ENCODE measurements around the gene PIGS. TPM values are rescaled to one million over a fixed set of nuclear protein-coding genes. Genes with fewer than 3 reads are reported as not detected.

Gene PIGS
- total RNA-seq, 4 donors from 2014 or later: 41.9 to 55.5 (median 47.2) TPM

DNA sequence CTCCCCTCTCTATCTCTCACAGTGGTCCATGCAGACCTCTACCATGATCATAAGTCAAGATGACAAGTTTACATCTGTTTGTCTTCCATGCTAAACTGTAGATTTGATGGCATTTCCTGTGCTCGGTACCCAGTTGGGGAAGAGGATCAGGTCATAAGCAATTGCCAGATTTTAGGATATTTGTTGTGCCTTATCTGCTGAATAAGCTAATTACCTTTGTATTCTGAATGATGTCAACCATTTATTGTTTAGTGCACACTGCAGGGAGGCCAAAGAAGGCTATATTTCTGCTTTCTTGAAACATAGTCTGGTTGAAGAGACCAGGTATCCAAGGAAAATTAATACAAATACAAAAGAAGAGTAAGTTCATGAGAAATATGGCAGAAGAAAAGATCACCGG is 11.2 kb upstream of the PIGS start:
- intact Hi-C loops (cut with DNase I): no loop called here
- no peak for DNase-seq (ENCODE audit: extremely low spot score)
- peaks cover 0 to 1% (median under 1%) of the 10 kb centered on the region in 4 donors for H3K4me1 ChIP-seq
- H3K4me3 ChIP-seq: no peak overlapping the region
- peaks cover 0 to 34% (median 0%) of the 10 kb centered on the region in 4 donors for H3K36me3 ChIP-seq
- TF ChIP-seq POLR2AphosphoS5 (IDR thresholded peaks at IDR 0.05) (no peak), EP300 (IDR thresholded peaks at IDR 0.05) (no peak), POLR2A (IDR thresholded peaks at IDR 0.05; ENCODE audit: low read depth) (no peak)
- TF ChIP-seq, protein P1, sequence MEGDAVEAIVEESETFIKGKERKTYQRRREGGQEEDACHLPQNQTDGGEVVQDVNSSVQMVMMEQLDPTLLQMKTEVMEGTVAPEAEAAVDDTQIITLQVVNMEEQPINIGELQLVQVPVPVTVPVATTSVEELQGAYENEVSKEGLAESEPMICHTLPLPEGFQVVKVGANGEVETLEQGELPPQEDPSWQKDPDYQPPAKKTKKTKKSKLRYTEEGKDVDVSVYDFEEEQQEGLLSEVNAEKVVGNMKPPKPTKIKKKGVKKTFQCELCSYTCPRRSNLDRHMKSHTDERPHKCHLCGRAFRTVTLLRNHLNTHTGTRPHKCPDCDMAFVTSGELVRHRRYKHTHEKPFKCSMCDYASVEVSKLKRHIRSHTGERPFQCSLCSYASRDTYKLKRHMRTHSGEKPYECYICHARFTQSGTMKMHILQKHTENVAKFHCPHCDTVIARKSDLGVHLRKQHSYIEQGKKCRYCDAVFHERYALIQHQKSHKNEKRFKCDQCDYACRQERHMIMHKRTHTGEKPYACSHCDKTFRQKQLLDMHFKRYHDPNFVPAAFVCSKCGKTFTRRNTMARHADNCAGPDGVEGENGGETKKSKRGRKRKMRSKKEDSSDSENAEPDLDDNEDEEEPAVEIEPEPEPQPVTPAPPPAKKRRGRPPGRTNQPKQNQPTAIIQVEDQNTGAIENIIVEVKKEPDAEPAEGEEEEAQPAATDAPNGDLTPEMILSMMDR (IDR thresholded peaks at IDR 0.05): no peak
- H3K27me3 ChIP-seq: no peaks in the 10 kb centered on the region
- no peak overlapping the region for H3K27ac ChIP-seq (replicated peaks in 1 of 4)
- WGBS: 91% methylated on average over 2 of the region's 2 CpGs
- no peaks in the 10 kb centered on the region for H3K9me3 ChIP-seq

DNA sequence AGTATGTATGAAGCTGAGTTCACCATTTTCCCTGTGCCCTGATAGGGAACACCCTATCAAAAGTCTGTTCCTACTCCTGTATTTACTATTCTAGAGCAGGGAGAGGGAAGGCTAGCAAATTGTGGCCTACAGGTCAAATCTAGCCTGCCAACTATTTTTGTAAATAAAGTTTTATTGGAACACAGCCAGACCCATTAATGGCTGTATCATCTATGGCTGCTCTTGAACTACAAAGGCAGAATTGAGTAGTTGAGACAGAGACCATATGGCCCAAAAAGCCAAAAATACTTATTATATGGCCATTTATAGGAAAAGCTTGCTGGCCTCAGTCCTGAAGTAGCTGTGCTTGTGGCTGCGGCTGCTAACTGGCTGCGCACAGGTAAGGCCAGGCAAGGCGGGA is 9.6 kb upstream of the PIGS start:
- DNase-seq (ENCODE audit: extremely low spot score): no peak
- TF ChIP-seq POLR2AphosphoS5 (IDR thresholded peaks at IDR 0.05) (no peak), EP300 (IDR thresholded peaks at IDR 0.05) (no peak), POLR2A (IDR thresholded peaks at IDR 0.05; ENCODE audit: low read depth) (no peak)
- TF ChIP-seq, protein P1 (IDR thresholded peaks at IDR 0.05): no peak
- no peak overlapping the region for H3K4me3 ChIP-seq
- H3K36me3 ChIP-seq: peaks cover 0 to 34% (median 0%) of the 10 kb centered on the region in 4 donors
- no peaks in the 10 kb centered on the region for H3K27me3 ChIP-seq
- intact Hi-C loops (cut with DNase I): no loop called here
- WGBS: 100% methylated on average over 3 of the region's 3 CpGs
- peaks cover 9 to 14% (median 11%) of the 10 kb centered on the region in 4 donors for H3K4me1 ChIP-seq
- no peaks in the 10 kb centered on the region for H3K9me3 ChIP-seq
- H3K27ac ChIP-seq (replicated peaks in 1 of 4): no peak overlapping the region

DNA sequence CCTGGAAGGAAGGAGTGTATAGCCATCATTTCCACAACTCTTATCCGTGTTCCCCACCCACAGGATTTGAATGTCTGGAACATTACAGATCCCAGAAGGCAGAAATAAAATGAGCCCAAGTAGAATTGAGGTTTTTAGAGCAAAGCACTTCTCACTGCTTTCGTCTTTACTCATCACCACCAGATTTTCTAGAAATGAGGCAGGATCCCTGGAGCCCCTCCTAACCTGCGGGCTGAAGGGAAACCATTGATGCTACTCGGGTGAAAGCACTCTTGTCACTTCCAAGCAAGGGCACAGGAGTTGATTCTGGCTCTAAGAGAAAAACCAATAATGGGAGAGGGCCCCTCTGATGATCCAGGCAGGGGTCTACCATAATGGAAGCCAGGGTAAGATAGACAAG is 8.2 kb upstream of the PIGS start:
- Histone ChIP-seq H3K4me1 (peaks cover 12 to 22% (median 20%) of the 10 kb centered on the region in 4 donors), H3K27me3 (no peaks in the 10 kb centered on the region), H3K4me3 (no peak overlapping the region), H3K9me3 (no peaks in the 10 kb centered on the region), H3K36me3 (peaks cover 0 to 23% (median 0%) of the 10 kb centered on the region in 4 donors), H3K27ac (replicated peaks in 1 of 4) (no peak overlapping the region)
- DNase-seq (ENCODE audit: extremely low spot score): no peak
- intact Hi-C loops (cut with DNase I): no loop called here
- TF ChIP-seq EP300 (IDR thresholded peaks at IDR 0.05) (no peak), POLR2AphosphoS5 (IDR thresholded peaks at IDR 0.05) (no peak), POLR2A (IDR thresholded peaks at IDR 0.05; ENCODE audit: low read depth) (no peak)
- TF ChIP-seq, protein P1 (IDR thresholded peaks at IDR 0.05): no peak
- 95% methylated on average over 4 of the region's 4 CpGs for WGBS

DNA sequence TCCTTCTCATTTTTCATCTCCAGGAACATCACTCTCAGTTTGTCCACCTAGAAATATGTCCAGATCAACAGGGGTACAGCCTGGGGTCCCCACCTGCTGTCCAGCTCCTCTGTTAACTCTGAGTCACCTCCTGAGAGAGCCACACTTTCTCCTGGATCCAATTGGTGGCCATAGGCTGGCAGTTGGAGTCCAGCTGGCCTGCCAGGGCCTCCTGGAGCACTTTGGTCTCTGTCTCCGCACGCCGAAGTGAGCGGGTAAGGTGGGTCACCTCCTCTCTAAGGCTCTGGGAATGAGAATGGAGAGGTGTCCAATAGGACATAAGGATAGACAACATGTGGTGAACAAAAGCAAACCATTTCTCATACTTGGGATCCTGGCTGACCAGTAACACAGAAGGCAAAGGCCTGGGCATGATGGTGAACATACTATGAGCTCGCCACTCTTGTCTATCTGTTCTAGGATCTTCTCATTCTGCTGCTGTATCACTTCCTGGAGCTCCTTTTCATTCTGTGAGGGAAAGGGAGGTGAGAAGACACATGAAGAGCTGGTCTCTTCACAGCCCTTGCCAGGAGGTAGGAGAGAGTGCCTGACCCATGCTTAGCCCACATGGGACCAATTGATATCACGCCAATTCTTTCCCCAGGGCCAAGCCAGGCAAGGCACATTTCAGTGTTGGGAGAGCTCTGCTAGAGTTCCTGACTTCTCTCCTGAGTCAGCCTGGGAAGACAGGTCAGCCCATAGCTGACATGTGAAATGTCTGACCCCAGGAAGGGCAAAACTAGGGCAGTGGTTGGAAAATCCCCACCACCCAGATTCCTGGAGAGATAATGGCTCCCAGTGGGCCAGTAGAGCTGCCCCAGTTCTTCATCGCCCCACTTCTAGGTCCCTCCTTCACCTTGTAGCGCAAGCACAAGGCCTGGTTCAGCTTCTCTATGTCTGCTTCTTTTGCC is 7.2 kb upstream of the PIGS start:
- intact Hi-C loops (cut with DNase I): no loop called here
- no peak for DNase-seq (ENCODE audit: extremely low spot score)
- H3K4me1 ChIP-seq: peaks cover 12 to 22% (median 20%) of the 10 kb centered on the region in 4 donors
- TF ChIP-seq POLR2AphosphoS5 (IDR thresholded peaks at IDR 0.05) (no peak), POLR2A (IDR thresholded peaks at IDR 0.05; ENCODE audit: low read depth) (no peak), EP300 (IDR thresholded peaks at IDR 0.05) (no peak)
- TF ChIP-seq, protein P1 (IDR thresholded peaks at IDR 0.05): no peak
- H3K4me3 ChIP-seq: no peak overlapping the region
- WGBS: 98% methylated on average over 8 of the region's 8 CpGs
- H3K36me3 ChIP-seq: peaks cover 0 to 13% (median 2%) of the 10 kb centered on the region in 4 donors
- H3K9me3 ChIP-seq: no peaks in the 10 kb centered on the region
- H3K27ac ChIP-seq (replicated peaks in 1 of 4): no peak overlapping the region
- H3K27me3 ChIP-seq: no peaks in the 10 kb centered on the region
